Kidney epithelial cell (primary cell): ENCODE results near the gene WDR7. TPM values are rescaled to one million over a fixed set of nuclear protein-coding genes. Genes with fewer than 3 reads are reported as not detected.

Source experiments
- DNase-seq: peaks from one replicate; pipeline ENCODE4 v3.0.0-alpha.2; 2010; ENCODE audit warnings: low read depth
- H3K27me3 ChIP-seq: 2 replicates; pipeline ENCODE4 v1.6.0; 2011; ENCODE audit warnings: low read length; ENCODE audit not compliant: control insufficient read depth, insufficient read depth
- H3K36me3 ChIP-seq: 2 replicates; pipeline ENCODE4 v1.5.1; 2011; ENCODE audit warnings: low read length; ENCODE audit not compliant: control insufficient read depth, insufficient read depth
- H3K4me3 ChIP-seq: 2 replicates; pipeline ENCODE4 v1.5.1; 2011; ENCODE audit warnings: low read depth, mild to moderate bottlenecking, control low read depth, low read length
- total RNA-seq: library from RNA; depleted of rRNA; stranded (reverse); fragments of >200 nt; gene quantifications from 2 replicates; pipeline ENCODE4 v1.2.3, GENCODE V29; 2015
- TF ChIP-seq, protein P1 (sequence below): IDR thresholded peaks from 2 replicates; pipeline ENCODE4 v1.5.1; 2011; ENCODE audit warnings: mild to moderate bottlenecking, moderate library complexity, low read length, control low read depth, inconsistent platforms; ENCODE audit not compliant: insufficient read depth, poor library complexity, severe bottlenecking

The WDR7 gene
- total RNA-seq, 1 donor from 2014 or later, result 8.7 TPM

DNA sequence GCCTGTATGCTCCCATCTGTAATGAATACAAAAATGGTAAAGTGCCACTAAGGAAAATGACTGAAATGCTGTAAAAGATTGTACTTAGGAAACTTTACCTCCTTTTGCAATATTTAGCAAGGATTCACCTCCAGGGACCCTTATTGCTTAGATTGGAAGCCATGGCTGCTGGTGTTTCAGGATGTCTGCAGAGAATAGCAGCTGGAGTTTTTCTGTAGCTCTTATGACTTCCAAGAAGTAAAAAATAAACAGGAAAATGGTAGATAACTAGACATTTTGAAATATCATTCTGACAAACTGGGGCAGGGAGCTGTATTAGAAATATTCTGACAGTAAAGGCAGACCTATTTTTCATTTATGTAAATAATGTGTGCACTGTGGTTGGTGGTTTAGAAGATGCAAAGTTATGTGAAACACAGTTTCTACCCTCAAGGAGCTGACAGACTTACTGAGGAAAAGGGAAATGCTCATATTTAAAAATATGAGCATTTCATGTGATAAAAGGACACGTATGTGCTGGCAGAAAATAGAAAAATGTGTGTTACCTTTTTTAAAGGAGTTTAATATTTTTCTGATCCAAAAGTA, 270.8 kb downstream of the WDR7 start:
- TF ChIP-seq, protein P1, sequence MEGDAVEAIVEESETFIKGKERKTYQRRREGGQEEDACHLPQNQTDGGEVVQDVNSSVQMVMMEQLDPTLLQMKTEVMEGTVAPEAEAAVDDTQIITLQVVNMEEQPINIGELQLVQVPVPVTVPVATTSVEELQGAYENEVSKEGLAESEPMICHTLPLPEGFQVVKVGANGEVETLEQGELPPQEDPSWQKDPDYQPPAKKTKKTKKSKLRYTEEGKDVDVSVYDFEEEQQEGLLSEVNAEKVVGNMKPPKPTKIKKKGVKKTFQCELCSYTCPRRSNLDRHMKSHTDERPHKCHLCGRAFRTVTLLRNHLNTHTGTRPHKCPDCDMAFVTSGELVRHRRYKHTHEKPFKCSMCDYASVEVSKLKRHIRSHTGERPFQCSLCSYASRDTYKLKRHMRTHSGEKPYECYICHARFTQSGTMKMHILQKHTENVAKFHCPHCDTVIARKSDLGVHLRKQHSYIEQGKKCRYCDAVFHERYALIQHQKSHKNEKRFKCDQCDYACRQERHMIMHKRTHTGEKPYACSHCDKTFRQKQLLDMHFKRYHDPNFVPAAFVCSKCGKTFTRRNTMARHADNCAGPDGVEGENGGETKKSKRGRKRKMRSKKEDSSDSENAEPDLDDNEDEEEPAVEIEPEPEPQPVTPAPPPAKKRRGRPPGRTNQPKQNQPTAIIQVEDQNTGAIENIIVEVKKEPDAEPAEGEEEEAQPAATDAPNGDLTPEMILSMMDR, result no peak
- Histone ChIP-seq H3K4me3 (no peak overlapping the region), H3K36me3 (no peaks in the 10 kb centered on the region), H3K27me3 (no peaks in the 10 kb centered on the region)
- no peak for DNase-seq

DNA sequence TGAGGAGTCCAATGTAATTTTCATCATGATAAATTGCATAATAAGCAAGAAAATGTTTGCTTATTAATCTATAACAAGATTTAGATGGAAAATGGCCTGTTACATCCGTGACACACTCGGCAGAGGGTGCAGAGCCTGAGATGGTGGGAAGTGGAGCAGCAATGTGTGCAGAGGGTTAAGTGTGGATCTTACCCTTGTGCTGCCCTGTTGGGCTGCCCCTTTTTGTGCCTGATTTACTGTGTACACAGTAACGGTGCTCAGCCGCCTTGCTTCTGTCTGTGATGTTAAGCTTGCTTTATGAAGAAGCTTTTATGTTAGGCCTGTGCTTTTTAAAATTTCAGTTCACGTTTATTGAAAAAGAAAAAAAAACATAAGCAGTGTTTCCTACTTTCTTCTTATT, 275.6 kb downstream of the WDR7 start:
- H3K27me3 ChIP-seq, result no peaks in the 10 kb centered on the region
- H3K36me3 ChIP-seq, result no peaks in the 10 kb centered on the region
- DNase-seq, result no peak
- H3K4me3 ChIP-seq, result no peak overlapping the region
- TF ChIP-seq, protein P1, result no peak

DNA sequence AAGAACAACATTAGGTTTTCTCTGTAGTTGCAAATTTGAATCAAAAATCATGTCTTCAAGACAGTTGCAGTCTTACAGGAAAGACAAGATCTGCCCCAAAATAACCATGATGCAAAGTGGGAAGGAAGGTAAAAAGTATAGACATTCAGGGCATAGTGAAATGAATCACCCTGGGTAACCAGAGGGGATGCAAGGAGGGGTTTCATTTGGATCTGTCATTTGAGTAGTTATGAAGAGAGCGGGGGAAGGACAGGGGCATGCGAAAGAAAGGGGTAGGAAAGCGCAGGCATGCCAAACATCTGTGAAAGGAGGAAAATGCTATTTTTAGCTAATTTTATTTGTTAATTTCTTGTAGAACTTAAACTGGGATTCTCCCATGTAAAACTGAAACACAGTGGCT, 276.6 kb downstream of the WDR7 start:
- H3K36me3 ChIP-seq, result no peaks in the 10 kb centered on the region

DNA sequence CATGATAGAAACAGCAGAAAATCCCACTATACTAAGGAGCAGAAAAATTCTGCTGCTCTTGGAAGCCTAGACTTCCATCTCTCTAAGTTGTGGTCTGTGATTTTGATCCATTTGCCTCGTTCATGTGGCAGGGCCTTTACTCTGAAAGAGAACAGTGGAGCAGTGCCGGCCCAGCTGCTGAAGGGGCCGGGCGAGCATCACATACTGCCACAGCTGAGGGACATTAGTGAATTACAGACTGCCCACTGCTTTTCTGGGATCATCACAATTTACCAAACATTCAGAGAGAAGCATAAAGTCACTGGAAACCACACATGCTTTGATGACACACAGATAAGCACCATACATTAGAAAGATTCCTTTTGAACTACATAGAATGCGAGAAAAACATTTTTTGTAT, 278.7 kb downstream of the WDR7 start:
- Histone ChIP-seq H3K36me3 (no peaks in the 10 kb centered on the region), H3K4me3 (no peak overlapping the region), H3K27me3 (no peaks in the 10 kb centered on the region)
- DNase-seq, result no peak
- TF ChIP-seq, protein P1, result no peak

More for the DNA sequence above, 276.6 kb downstream of the WDR7 start:
- Histone ChIP-seq H3K27me3 (no peaks in the 10 kb centered on the region), H3K4me3 (no peak overlapping the region)
- TF ChIP-seq, protein P1, result no peak
- DNase-seq, result no peak

DNA sequence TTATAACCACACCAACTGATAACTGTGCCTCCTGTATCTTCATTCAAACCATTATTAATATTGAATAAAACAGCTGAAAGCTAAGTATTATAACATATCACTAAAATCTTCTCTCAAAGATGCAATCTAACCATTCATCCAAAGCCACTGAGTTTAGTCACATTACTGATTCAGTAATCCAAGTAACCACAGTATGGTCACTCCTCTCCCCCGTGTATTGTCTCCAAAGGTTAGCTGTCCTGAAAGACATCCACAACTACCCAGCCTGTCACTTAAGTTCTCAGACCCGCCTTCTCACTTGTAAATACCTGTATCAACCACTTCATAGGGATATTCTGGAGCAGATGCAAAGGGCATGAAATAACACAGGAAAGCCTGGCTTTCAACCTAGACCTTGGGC, 282.3 kb downstream of the WDR7 start:
- Histone ChIP-seq H3K4me3 (no peak overlapping the region), H3K36me3 (no peaks in the 10 kb centered on the region), H3K27me3 (no peaks in the 10 kb centered on the region)
- peak; percentile 14 for DNase-seq
- TF ChIP-seq, protein P1, result no peak

DNA sequence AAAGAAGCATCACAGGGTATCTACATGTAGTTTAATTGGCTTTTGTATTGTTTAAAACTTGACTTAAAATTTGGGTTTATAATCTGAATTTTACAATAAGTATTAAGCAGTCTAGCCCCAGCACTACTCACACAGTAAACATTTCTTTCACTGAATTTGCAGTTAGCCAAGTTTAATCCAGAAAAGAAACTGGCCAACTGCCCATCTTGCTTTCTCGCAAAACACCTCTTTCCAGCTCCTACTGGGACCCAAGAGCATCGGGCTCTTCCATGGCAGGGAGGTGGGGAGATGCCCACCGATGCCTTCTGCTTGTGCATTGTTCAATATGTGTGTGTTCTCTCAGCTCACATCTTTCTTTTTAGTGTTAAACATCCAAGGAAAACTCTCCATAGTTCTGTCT, 283.0 kb downstream of the WDR7 start:
- no peaks in the 10 kb centered on the region for H3K27me3 ChIP-seq
- no peak for DNase-seq
- TF ChIP-seq, protein P1, result no peak
- no peaks in the 10 kb centered on the region for H3K36me3 ChIP-seq
- H3K4me3 ChIP-seq, result no peak overlapping the region
